ENCODE data around the gene PAPPA2. TPM values are rescaled to one million over a fixed set of nuclear protein-coding genes. Genes with fewer than 3 reads are reported as not detected.

Gene PAPPA2
- total and polyA plus RNA-seq, 7 experiments from 2014 or later: 0.07 to 0.29 (median 0.21) TPM; not detected in 4

DNA sequence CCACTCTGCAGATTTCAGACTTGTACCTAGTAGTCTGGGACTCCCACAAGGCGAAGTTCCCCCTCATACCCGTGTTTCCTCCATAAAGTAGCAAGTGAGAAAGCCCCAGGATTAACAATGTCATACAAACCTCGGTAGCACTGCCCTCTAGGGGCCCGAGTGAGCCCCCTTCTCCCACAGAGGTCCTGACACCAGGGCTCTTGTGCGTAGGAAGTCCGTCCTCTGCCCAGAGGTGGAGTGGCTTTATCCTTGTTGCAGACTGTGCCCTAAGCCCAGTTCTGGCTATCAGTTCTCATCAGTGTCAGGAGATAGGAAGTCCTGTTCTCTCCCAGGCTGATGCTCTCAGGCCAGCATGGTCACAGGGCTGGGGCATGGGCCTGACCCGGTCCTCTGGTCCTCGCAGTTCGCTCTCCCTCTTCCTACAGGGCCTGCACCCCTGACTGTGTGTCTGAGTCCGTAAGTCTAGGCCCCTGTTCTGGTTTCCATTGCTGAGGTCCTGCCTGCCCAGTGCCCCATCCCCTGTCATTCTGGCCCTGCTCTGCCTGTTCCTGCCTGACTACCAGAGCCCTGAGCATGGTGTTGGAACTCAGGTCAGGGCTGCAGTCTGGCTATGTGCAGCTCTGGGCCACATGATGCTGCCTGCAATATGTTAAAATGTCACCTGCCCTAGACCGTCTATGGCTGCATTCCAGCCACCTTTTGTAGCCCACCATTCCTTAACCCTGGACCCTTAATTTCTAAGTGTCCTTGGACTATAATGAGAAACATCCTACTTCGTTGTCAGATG, 416.0 kb downstream of the PAPPA2 start:
- H3K27ac Mint-ChIP-seq: no peak overlapping the region
- Histone ChIP-seq H3K36me3 (ENCODE audit: control insufficient read depth in 2 of 3, insufficient read depth in 3 of 3, low read length in 3 of 3) (no peaks in the 10 kb centered on the region), H3K4me3 (ENCODE audit: low read length) (no peak overlapping the region), H3K4me1 (ENCODE audit: control insufficient read depth in 2 of 2, insufficient read depth in 2 of 2, low read length in 2 of 2) (no peaks in the 10 kb centered on the region), H3K27ac (ENCODE audit: low read depth, low read length) (no peak overlapping the region), H3K9me3 (ENCODE audit: control insufficient read depth in 2 of 3, low read length in 3 of 3) (no peaks in the 10 kb centered on the region), H3K27me3 (ENCODE audit: control insufficient read depth in 2 of 2, insufficient read depth in 2 of 2, low read length in 2 of 2) (no peaks in the 10 kb centered on the region)
- CTCF ChIA-PET: no interaction called here
- DNase-seq (no peak), ATAC-seq (peak; percentile 18)
- POLR2A ChIA-PET: no interaction called here
- H3K36me3 Mint-ChIP-seq: no peaks in the 10 kb centered on the region
- no peak overlapping the region for H3K4me3 Mint-ChIP-seq
- H3K9me3 Mint-ChIP-seq: peaks cover 0 to 4% (median 0%) of the 10 kb centered on the region in 11 donors
- no peaks in the 10 kb centered on the region for H3K4me1 Mint-ChIP-seq
- H3K27me3 Mint-ChIP-seq: peaks cover 0 to 14% (median 3%) of the 10 kb centered on the region in 5 donors
- intact Hi-C loops (cut with micrococcal nuclease): no loop called here

DNA sequence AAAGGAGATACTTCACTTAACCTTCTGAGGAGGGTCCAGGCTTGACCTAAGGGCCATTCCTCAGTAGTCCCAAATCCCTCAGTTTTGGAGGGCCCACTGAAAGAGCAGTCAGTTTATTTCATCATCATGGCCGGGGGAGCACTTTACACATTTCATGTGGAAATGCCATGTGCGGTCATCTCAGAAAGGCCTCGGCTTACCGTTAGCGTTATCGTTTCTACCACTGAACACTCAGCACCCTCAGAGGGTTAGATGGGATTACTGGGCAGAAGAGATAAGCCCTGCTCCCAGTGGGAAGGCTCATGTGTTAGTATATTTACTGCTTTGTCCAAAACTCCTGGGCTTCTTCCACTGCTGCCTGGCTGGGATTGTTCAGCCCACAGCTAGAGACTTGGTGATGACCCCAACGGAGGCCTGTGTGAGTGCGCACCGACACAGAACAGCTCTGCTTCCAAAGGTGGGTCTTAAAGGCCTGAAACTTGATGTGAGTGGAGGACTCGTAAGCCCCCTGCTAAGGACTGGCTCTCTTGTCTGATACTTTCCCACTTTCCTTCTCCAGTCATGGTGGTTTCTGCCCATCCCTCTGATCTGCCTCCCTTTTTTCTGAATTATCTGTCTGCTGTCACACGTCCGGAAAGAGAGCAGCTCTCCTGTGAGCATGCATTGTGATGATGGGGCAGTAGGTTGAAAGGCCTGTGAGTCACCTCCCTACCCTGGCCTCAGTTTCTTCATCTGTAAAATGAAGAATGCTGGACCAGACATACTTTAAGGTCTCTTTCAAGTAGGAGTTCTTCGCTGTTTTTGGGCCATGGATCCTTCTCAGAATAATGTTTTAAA, 417.0 kb downstream of the PAPPA2 start:
- no peaks in the 10 kb centered on the region for H3K4me1 Mint-ChIP-seq
- Histone ChIP-seq H3K36me3 (ENCODE audit: control insufficient read depth in 2 of 3, insufficient read depth in 3 of 3, low read length in 3 of 3) (no peaks in the 10 kb centered on the region), H3K4me1 (ENCODE audit: control insufficient read depth in 2 of 2, insufficient read depth in 2 of 2, low read length in 2 of 2) (no peaks in the 10 kb centered on the region), H3K4me3 (ENCODE audit: low read length) (no peak overlapping the region), H3K27me3 (ENCODE audit: control insufficient read depth in 2 of 2, insufficient read depth in 2 of 2, low read length in 2 of 2) (no peaks in the 10 kb centered on the region), H3K27ac (ENCODE audit: low read depth, low read length) (no peak overlapping the region), H3K9me3 (ENCODE audit: control insufficient read depth in 2 of 3, low read length in 3 of 3) (no peaks in the 10 kb centered on the region)
- H3K27ac Mint-ChIP-seq: no peak overlapping the region
- H3K36me3 Mint-ChIP-seq: no peaks in the 10 kb centered on the region
- peaks cover 0 to 4% (median 0%) of the 10 kb centered on the region in 11 donors for H3K9me3 Mint-ChIP-seq
- intact Hi-C loops (cut with micrococcal nuclease): no loop called here
- peaks cover 0 to 14% (median 3%) of the 10 kb centered on the region in 5 donors for H3K27me3 Mint-ChIP-seq
- CTCF ChIA-PET: no interaction called here
- ATAC-seq (no peak), DNase-seq (no peak)
- POLR2A ChIA-PET: no interaction called here
- no peak overlapping the region for H3K4me3 Mint-ChIP-seq

DNA sequence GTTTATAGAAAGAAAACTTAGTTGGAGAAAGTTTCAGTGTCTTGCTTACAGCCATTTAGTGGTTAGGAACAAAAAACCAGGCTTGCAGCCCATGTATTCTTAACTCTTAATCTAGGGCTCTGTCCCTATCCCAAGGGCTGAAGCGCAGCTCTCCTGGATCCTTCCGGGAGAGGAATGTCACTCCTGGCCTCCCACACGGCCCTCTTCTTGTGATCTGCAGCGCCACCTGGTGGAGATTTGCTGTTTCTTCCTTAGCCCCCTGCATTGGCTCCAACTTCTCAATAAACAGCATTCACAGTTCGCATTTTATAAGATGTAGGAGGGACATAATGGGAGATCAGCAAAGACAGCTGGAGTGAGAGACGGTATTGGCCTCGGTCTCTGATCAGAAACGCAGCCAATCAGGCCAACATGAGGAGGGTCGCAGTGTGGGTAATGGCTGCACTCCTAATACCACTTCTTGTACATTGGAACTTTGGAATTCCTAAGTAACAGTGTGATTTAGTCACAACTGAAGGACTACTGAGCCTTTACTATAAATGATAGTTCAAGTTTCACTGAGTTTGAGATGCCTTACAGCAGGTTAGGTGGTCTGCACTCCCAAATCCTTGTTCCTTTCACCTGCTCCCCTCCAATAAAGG, 418.1 kb downstream of the PAPPA2 start:
- Mint-ChIP-seq H3K4me3 (no peak overlapping the region), H3K36me3 (no peaks in the 10 kb centered on the region), H3K27me3 (peaks cover 0 to 14% (median 5%) of the 10 kb centered on the region in 5 donors), H3K9me3 (peaks cover 0 to 4% (median 0%) of the 10 kb centered on the region in 11 donors), H3K27ac (no peak overlapping the region), H3K4me1 (no peaks in the 10 kb centered on the region)
- Histone ChIP-seq H3K36me3 (ENCODE audit: control insufficient read depth in 2 of 3, insufficient read depth in 3 of 3, low read length in 3 of 3) (no peaks in the 10 kb centered on the region), H3K4me3 (ENCODE audit: low read length) (no peak overlapping the region), H3K9me3 (ENCODE audit: control insufficient read depth in 2 of 3, low read length in 3 of 3) (no peaks in the 10 kb centered on the region), H3K27me3 (ENCODE audit: control insufficient read depth in 2 of 2, insufficient read depth in 2 of 2, low read length in 2 of 2) (no peaks in the 10 kb centered on the region), H3K27ac (ENCODE audit: low read depth, low read length) (no peak overlapping the region), H3K4me1 (ENCODE audit: control insufficient read depth in 2 of 2, insufficient read depth in 2 of 2, low read length in 2 of 2) (no peaks in the 10 kb centered on the region)
- intact Hi-C loops (cut with micrococcal nuclease): loop anchor here in 1 of 2 donors (1.0 kb wide), 2 partner anchors 322 to 506 kb away; no protein-coding TSS in a partner anchor
- DNase-seq (peak in 1 of 9 donors; percentile 41), ATAC-seq (no peak)
- ChIA-PET CTCF (no interaction called here), POLR2A (no interaction called here)

DNA sequence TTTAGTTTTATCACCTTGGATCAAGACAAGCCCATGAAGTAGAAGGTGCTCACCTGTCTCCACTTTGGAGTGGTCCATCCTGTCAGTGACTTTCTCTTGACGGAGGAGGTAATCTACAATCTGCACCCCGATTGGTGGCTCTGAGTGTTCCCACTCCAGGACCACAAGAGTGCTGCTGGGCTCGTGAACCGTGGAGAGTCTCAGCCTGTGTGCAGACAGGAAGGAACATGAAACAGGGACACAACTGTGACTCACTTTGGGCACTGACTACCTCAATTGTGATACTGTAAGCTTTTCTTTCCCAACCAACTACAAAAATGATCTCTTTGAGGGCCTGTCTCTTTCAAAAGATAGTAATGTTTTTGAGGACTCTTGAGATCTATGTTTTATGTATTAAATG, 421.3 kb downstream of the PAPPA2 start:
- Mint-ChIP-seq H3K4me1 (no peaks in the 10 kb centered on the region), H3K36me3 (no peaks in the 10 kb centered on the region), H3K27me3 (peaks cover 0 to 14% (median 6%) of the 10 kb centered on the region in 5 donors), H3K9me3 (peaks cover 0 to 7% (median 0%) of the 10 kb centered on the region in 11 donors), H3K4me3 (no peak overlapping the region), H3K27ac (no peak overlapping the region)
- DNase-seq: no peak
- Histone ChIP-seq H3K36me3 (ENCODE audit: control insufficient read depth in 2 of 3, insufficient read depth in 3 of 3, low read length in 3 of 3) (no peaks in the 10 kb centered on the region), H3K4me1 (ENCODE audit: control insufficient read depth in 2 of 2, insufficient read depth in 2 of 2, low read length in 2 of 2) (no peaks in the 10 kb centered on the region), H3K4me3 (ENCODE audit: low read length) (no peak overlapping the region), H3K27ac (ENCODE audit: low read depth, low read length) (no peak overlapping the region), H3K27me3 (ENCODE audit: control insufficient read depth in 2 of 2, insufficient read depth in 2 of 2, low read length in 2 of 2) (no peaks in the 10 kb centered on the region), H3K9me3 (ENCODE audit: control insufficient read depth in 2 of 3, low read length in 3 of 3) (no peaks in the 10 kb centered on the region)
- intact Hi-C loops (cut with micrococcal nuclease): no loop called here
- ChIA-PET POLR2A (no interaction called here), CTCF (no interaction called here)
- no peak for ATAC-seq

DNA sequence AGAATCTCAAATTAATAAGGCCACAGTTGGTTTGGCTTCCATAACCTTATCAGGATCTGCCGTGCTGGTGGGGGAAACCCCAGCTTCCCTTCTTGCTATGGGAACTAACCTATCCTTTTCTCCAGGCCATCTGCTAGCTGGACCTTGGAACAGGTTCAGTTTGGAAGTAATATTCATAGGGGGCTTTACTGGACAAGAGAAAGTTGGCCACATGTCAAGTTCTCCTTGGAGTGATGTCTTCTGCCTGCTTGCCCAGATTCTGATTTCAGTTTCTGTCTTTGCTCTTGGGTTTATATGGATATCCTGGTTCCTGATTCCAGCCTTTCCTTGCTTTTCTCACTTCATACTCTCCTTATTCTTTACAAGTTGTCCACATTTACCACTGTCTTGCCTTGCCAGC, 421.9 kb downstream of the PAPPA2 start:
- H3K27me3 Mint-ChIP-seq: peaks cover 0 to 14% (median 6%) of the 10 kb centered on the region in 5 donors
- Histone ChIP-seq H3K27ac (ENCODE audit: low read depth, low read length) (no peak overlapping the region), H3K4me3 (ENCODE audit: low read length) (no peak overlapping the region), H3K4me1 (ENCODE audit: control insufficient read depth in 2 of 2, insufficient read depth in 2 of 2, low read length in 2 of 2) (no peaks in the 10 kb centered on the region), H3K27me3 (ENCODE audit: control insufficient read depth in 2 of 2, insufficient read depth in 2 of 2, low read length in 2 of 2) (no peaks in the 10 kb centered on the region), H3K9me3 (ENCODE audit: control insufficient read depth in 2 of 3, low read length in 3 of 3) (no peaks in the 10 kb centered on the region), H3K36me3 (ENCODE audit: control insufficient read depth in 2 of 3, insufficient read depth in 3 of 3, low read length in 3 of 3) (no peaks in the 10 kb centered on the region)
- DNase-seq (no peak), ATAC-seq (no peak)
- no peaks in the 10 kb centered on the region for H3K4me1 Mint-ChIP-seq
- POLR2A ChIA-PET: no interaction called here
- H3K27ac Mint-ChIP-seq: no peak overlapping the region
- no peaks in the 10 kb centered on the region for H3K36me3 Mint-ChIP-seq
- H3K4me3 Mint-ChIP-seq: no peak overlapping the region
- intact Hi-C loops (cut with micrococcal nuclease): no loop called here
- peaks cover 0 to 8% (median 0%) of the 10 kb centered on the region in 11 donors for H3K9me3 Mint-ChIP-seq
- CTCF ChIA-PET: no interaction called here

DNA sequence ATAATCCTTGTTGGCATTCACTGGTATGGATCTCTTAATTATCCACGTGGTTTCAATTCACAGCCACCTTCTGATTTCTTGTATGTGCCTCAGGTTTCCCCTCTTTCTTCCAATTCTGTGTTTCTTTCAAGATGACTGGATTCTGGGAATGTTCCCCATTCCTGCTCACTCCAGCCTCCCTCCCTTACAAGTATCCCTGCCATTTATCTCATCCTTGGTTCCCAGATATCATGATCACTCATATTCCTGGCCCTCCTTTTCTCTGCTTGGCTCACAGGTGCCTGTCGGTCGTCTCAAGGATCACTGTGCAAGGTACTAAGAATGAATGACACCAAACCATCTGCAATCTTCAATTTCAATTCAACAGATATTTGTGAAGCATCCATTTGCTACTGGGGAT, 422.4 kb downstream of the PAPPA2 start:
- ChIA-PET POLR2A (no interaction called here), CTCF (no interaction called here)
- Histone ChIP-seq H3K27ac (ENCODE audit: low read depth, low read length) (no peak overlapping the region), H3K36me3 (ENCODE audit: control insufficient read depth in 2 of 3, insufficient read depth in 3 of 3, low read length in 3 of 3) (no peaks in the 10 kb centered on the region), H3K4me1 (ENCODE audit: control insufficient read depth in 2 of 2, insufficient read depth in 2 of 2, low read length in 2 of 2) (no peaks in the 10 kb centered on the region), H3K9me3 (ENCODE audit: control insufficient read depth in 2 of 3, low read length in 3 of 3) (no peaks in the 10 kb centered on the region), H3K4me3 (ENCODE audit: low read length) (no peak overlapping the region), H3K27me3 (ENCODE audit: control insufficient read depth in 2 of 2, insufficient read depth in 2 of 2, low read length in 2 of 2) (no peaks in the 10 kb centered on the region)
- intact Hi-C loops (cut with micrococcal nuclease): no loop called here
- no peak overlapping the region for H3K4me3 Mint-ChIP-seq
- no peaks in the 10 kb centered on the region for H3K4me1 Mint-ChIP-seq
- H3K27ac Mint-ChIP-seq: no peak overlapping the region
- peaks cover 0 to 11% (median 0%) of the 10 kb centered on the region in 11 donors for H3K9me3 Mint-ChIP-seq
- H3K27me3 Mint-ChIP-seq: peaks cover 0 to 14% (median 6%) of the 10 kb centered on the region in 5 donors
- H3K36me3 Mint-ChIP-seq: no peaks in the 10 kb centered on the region
- DNase-seq: no peak
- no peak for ATAC-seq
